ENCODE measurements around the gene NFIC.

DNA sequence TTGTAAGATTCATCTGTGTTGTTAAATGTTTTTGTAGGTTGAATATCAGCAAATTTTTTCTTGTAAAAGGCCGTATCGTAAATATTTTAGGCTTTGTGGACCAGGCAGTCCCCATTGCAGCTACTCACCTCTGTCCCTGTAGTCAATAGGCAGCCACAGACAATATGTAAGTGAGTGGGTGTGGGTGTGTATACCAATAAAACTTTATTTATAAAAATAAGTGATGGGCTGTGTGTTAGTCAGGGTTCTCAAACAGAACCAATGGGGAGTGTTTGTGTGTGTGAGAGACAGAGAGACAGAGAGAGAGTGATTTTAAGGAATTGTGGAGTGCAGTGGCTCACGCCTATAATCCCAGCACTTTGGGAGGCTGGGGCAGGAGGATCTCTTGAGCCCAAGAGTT, 37.6 kb upstream of the NFIC start:
- TF ChIP-seq, protein P1, sequence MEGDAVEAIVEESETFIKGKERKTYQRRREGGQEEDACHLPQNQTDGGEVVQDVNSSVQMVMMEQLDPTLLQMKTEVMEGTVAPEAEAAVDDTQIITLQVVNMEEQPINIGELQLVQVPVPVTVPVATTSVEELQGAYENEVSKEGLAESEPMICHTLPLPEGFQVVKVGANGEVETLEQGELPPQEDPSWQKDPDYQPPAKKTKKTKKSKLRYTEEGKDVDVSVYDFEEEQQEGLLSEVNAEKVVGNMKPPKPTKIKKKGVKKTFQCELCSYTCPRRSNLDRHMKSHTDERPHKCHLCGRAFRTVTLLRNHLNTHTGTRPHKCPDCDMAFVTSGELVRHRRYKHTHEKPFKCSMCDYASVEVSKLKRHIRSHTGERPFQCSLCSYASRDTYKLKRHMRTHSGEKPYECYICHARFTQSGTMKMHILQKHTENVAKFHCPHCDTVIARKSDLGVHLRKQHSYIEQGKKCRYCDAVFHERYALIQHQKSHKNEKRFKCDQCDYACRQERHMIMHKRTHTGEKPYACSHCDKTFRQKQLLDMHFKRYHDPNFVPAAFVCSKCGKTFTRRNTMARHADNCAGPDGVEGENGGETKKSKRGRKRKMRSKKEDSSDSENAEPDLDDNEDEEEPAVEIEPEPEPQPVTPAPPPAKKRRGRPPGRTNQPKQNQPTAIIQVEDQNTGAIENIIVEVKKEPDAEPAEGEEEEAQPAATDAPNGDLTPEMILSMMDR (IDR thresholded peaks at IDR 0.05; ENCODE audit: low read depth, low read length): no peak
- no peak for TF ChIP-seq POLR2A (IDR thresholded peaks at IDR 0.05; ENCODE audit: extremely low read depth, insufficient read length)
